Fibroblast of upper back skin (primary cell): ENCODE data around the gene HTD2.
"Not testable (repeated sequence)": the region's sequence is repeated elsewhere in the genome, so short reads cannot be mapped to it uniquely, and the experiment has no call there.

ENCODE experiments used
- DNase-seq: peaks from one replicate; pipeline ENCODE4 v3.0.0-alpha.2; 2013

The HTD2 gene

GRCh38 chr3:58305882-58306711 is at the start of gene HTD2, which contains the start of gene RPP14:
TSS of gene HTD2 (plus strand) at chr3:58306520. CDS start at chr3:58317614, 11,094 bp downstream.
TSS of gene RPP14 (plus strand) at chr3:58306245. CDS start at chr3:58310330, 4,085 bp downstream.
- peak; percentile 97 for DNase-seq

- no peak for DNase-seq
Measured at GRCh38 chr3:58258392-58259055, 47.8 kb upstream of the HTD2 start.

- peak; percentile 74 for DNase-seq
Measured at GRCh38 chr3:58260261-58260731, 46.0 kb upstream of the HTD2 start.

GRCh38 chr3:58260733-58261132 is 45.6 kb upstream of the HTD2 start:
- DNase-seq = peak; percentile 53

GRCh38 chr3:58261954-58262666 is 44.2 kb upstream of the HTD2 start:
- DNase-seq = no peak

GRCh38 chr3:58266577-58266976 is 39.7 kb upstream of the HTD2 start:
- no peak for DNase-seq

- DNase-seq = not testable (repeated sequence)
Measured at GRCh38 chr3:58267543-58267942, 38.8 kb upstream of the HTD2 start.

GRCh38 chr3:58269356-58269755 is 37.0 kb upstream of the HTD2 start:
- DNase-seq = no peak

GRCh38 chr3:58270485-58270884 is 35.8 kb upstream of the HTD2 start:
- DNase-seq = no peak

GRCh38 chr3:58271901-58272501 is 34.3 kb upstream of the HTD2 start:
- peak; percentile 94 for DNase-seq

GRCh38 chr3:58272891-58273290 is 33.4 kb upstream of the HTD2 start:
- DNase-seq = peak; percentile 21

- not testable (repeated sequence) for DNase-seq
Measured at GRCh38 chr3:58273362-58273761, 33.0 kb upstream of the HTD2 start.

GRCh38 chr3:58274027-58274614 is 32.2 kb upstream of the HTD2 start:
- peak; percentile 59 for DNase-seq

- no peak for DNase-seq
Measured at GRCh38 chr3:58281069-58281468, 25.3 kb upstream of the HTD2 start.

- no peak for DNase-seq
Measured at GRCh38 chr3:58285334-58285733, 21.0 kb upstream of the HTD2 start.

GRCh38 chr3:58287354-58287753 is 19.0 kb upstream of the HTD2 start:
- no peak for DNase-seq

- no peak for DNase-seq
Measured at GRCh38 chr3:58288011-58288728, 18.1 kb upstream of the HTD2 start.

GRCh38 chr3:58288964-58289613 is 17.2 kb upstream of the HTD2 start:
- DNase-seq = not testable (repeated sequence)

GRCh38 chr3:58290446-58290845 is 15.9 kb upstream of the HTD2 start:
- not testable (repeated sequence) for DNase-seq

GRCh38 chr3:58291671-58292338 is 14.5 kb upstream of the HTD2 start:
- no peak for DNase-seq

- DNase-seq = no peak
Measured at GRCh38 chr3:58292866-58293265, 13.5 kb upstream of the HTD2 start.
